ENCODE data around the gene ZC2HC1B.

ZC2HC1B gene

GRCh38 chr6:143928853-143929252 lies 64.6 kb downstream of the ZC2HC1B start:
- no peak for TF ChIP-seq FOXK2 (IDR thresholded peaks at IDR 0.05)
- ChIA-PET POLR2A (no interaction called here), CTCF (no interaction called here)
- no peak for DNase-seq (ENCODE audit: extremely low spot score)

GRCh38 chr6:143929975-143930374 lies 65.7 kb downstream of the ZC2HC1B start:
- CTCF ChIA-PET, result no interaction called here

GRCh38 chr6:143934331-143934730 lies 70.1 kb downstream of the ZC2HC1B start:
- ChIA-PET CTCF (no interaction called here), POLR2A (no interaction called here)
- no peak for TF ChIP-seq FOXA1 (IDR thresholded peaks at IDR 0.05)
- DNase-seq (ENCODE audit: extremely low spot score), result no peak

More at GRCh38 chr6:143929975-143930374, 65.7 kb downstream of the ZC2HC1B start:
- TF ChIP-seq BHLHE40 (IDR thresholded peaks at IDR 0.05; ENCODE audit: borderline replicate concordance), result no peak
- TF ChIP-seq PKNOX1 (IDR thresholded peaks at IDR 0.05), result no peak
- TF ChIP-seq SP1 (IDR thresholded peaks at IDR 0.05), result no peak
- no peak for TF ChIP-seq ARNT (IDR thresholded peaks at IDR 0.05)
- no peak for TF ChIP-seq ELF4 (IDR thresholded peaks at IDR 0.05)
- TF ChIP-seq HDGF (IDR thresholded peaks at IDR 0.05; ENCODE audit: borderline replicate concordance), result no peak
- TF ChIP-seq TARDBP (IDR thresholded peaks at IDR 0.05), result no peak
- TF ChIP-seq ZNF384 (IDR thresholded peaks at IDR 0.05), result no peak
- no peak for TF ChIP-seq NFRKB (IDR thresholded peaks at IDR 0.05)
- no peak for TF ChIP-seq LEF1 (IDR thresholded peaks at IDR 0.05; ENCODE audit: borderline replicate concordance)
- TF ChIP-seq FOXA1 (IDR thresholded peaks at IDR 0.05), result no peak
- TF ChIP-seq FOXK2 (IDR thresholded peaks at IDR 0.05), result no peak
- no peak for TF ChIP-seq CTBP1 (IDR thresholded peaks at IDR 0.05; ENCODE audit: borderline replicate concordance)
- TF ChIP-seq SUZ12 (IDR thresholded peaks at IDR 0.05), result no peak
- no peak for TF ChIP-seq L3MBTL2 (conservative IDR thresholded peaks at IDR 0.05)
- no peak for TF ChIP-seq FOXM1 (IDR thresholded peaks at IDR 0.05; ENCODE audit: borderline replicate concordance)
- POLR2A ChIA-PET, result no interaction called here
- DNase-seq (ENCODE audit: extremely low spot score), result no peak

GRCh38 chr6:143934867-143935266 lies 70.6 kb downstream of the ZC2HC1B start:
- TF ChIP-seq BHLHE40 (IDR thresholded peaks at IDR 0.05; ENCODE audit: borderline replicate concordance) (no peak), L3MBTL2 (conservative IDR thresholded peaks at IDR 0.05) (no peak), LEF1 (IDR thresholded peaks at IDR 0.05; ENCODE audit: borderline replicate concordance) (no peak), PKNOX1 (IDR thresholded peaks at IDR 0.05) (no peak), CTBP1 (IDR thresholded peaks at IDR 0.05; ENCODE audit: borderline replicate concordance) (no peak), FOXM1 (IDR thresholded peaks at IDR 0.05; ENCODE audit: borderline replicate concordance) (no peak), TARDBP (IDR thresholded peaks at IDR 0.05) (no peak), ZNF384 (IDR thresholded peaks at IDR 0.05) (no peak), ARNT (IDR thresholded peaks at IDR 0.05) (no peak), SUZ12 (IDR thresholded peaks at IDR 0.05) (no peak), ELF4 (IDR thresholded peaks at IDR 0.05) (no peak)
- POLR2A ChIA-PET, result no interaction called here
- DNase-seq (ENCODE audit: extremely low spot score), result no peak
- CTCF ChIA-PET, result no interaction called here

- no peak for DNase-seq (ENCODE audit: extremely low spot score)
- TF ChIP-seq FOXM1 (IDR thresholded peaks at IDR 0.05; ENCODE audit: borderline replicate concordance) (no peak), HDGF (IDR thresholded peaks at IDR 0.05; ENCODE audit: borderline replicate concordance) (no peak)
- ChIA-PET POLR2A (no interaction called here), CTCF (interaction anchor here (1.0 kb wide), 1 partner anchor 77 kb away, joined by 3 read pairs; no protein-coding TSS in a partner anchor)
These were observed 72.1 kb downstream of the ZC2HC1B start for GRCh38 chr6:143936347-143936746.

- no peak for TF ChIP-seq L3MBTL2 (conservative IDR thresholded peaks at IDR 0.05)
- no peak for TF ChIP-seq CTBP1 (IDR thresholded peaks at IDR 0.05; ENCODE audit: borderline replicate concordance)
- no peak for TF ChIP-seq SP1 (IDR thresholded peaks at IDR 0.05)
- TF ChIP-seq BHLHE40 (IDR thresholded peaks at IDR 0.05; ENCODE audit: borderline replicate concordance), result no peak
- no peak for TF ChIP-seq SUZ12 (IDR thresholded peaks at IDR 0.05)
- no peak for TF ChIP-seq HDGF (IDR thresholded peaks at IDR 0.05; ENCODE audit: borderline replicate concordance)
- no peak for TF ChIP-seq ZNF384 (IDR thresholded peaks at IDR 0.05)
- no peak for TF ChIP-seq ELF4 (IDR thresholded peaks at IDR 0.05)
- TF ChIP-seq LEF1 (IDR thresholded peaks at IDR 0.05; ENCODE audit: borderline replicate concordance), result no peak
- no peak for TF ChIP-seq NFRKB (IDR thresholded peaks at IDR 0.05)
- TF ChIP-seq ARNT (IDR thresholded peaks at IDR 0.05), result no peak
- no peak for TF ChIP-seq FOXA1 (IDR thresholded peaks at IDR 0.05)
- no peak for TF ChIP-seq FOXK2 (IDR thresholded peaks at IDR 0.05)
- no peak for TF ChIP-seq FOXM1 (IDR thresholded peaks at IDR 0.05; ENCODE audit: borderline replicate concordance)
- TF ChIP-seq PKNOX1 (IDR thresholded peaks at IDR 0.05), result no peak
- TF ChIP-seq TARDBP (IDR thresholded peaks at IDR 0.05), result no peak
- no peak for DNase-seq (ENCODE audit: extremely low spot score)
- CTCF ChIA-PET, result interaction anchor here (0.6 to 1.5 kb wide), 3 partner anchors 25 to 164 kb away, joined by 3 read pairs; no protein-coding TSS in a partner anchor
- POLR2A ChIA-PET, result no interaction called here
These were observed 72.7 kb downstream of the ZC2HC1B start for GRCh38 chr6:143936778-143937667.

GRCh38 chr6:143937668-143937970 lies 73.3 kb downstream of the ZC2HC1B start:
- POLR2A ChIA-PET, result no interaction called here
- CTCF ChIA-PET, result interaction anchor here (0.6 to 1.5 kb wide), 2 partner anchors 24 to 164 kb away, joined by 3 read pairs; no protein-coding TSS in a partner anchor
- no peak for TF ChIP-seq FOXK2 (IDR thresholded peaks at IDR 0.05)
- TF ChIP-seq L3MBTL2 (conservative IDR thresholded peaks at IDR 0.05), result no peak
- TF ChIP-seq HDGF (IDR thresholded peaks at IDR 0.05; ENCODE audit: borderline replicate concordance), result no peak
- no peak for DNase-seq (ENCODE audit: extremely low spot score)

Measured in HEK293T (cell line).